ENCODE results near the gene STK17A. TPM values are rescaled to one million over a fixed set of nuclear protein-coding genes. Genes with fewer than 3 reads are reported as not detected.

The STK17A gene
- total RNA-seq, 2 donors from 2014 or later = 21.1 to 32.2 TPM

GRCh38 chr7:43647339-43647672 is 64.4 kb downstream of the STK17A start:
- no peak for DNase-seq (ENCODE audit: low spot score)
- intact Hi-C loops (cut with DNase I) = loop anchor here in 1 of 2 donors (10.0 kb wide), 2 partner anchors 63 to 227 kb away; partner anchors contain the start of gene STK17A

GRCh38 chr7:43647673-43648472 is 65.0 kb downstream of the STK17A start:
- intact Hi-C loops (cut with DNase I) = loop anchor here in 1 of 2 donors (10.0 kb wide), 2 partner anchors 63 to 227 kb away; partner anchors contain the start of gene STK17A
- peak; percentile 86 for DNase-seq (ENCODE audit: low spot score)

DNA sequence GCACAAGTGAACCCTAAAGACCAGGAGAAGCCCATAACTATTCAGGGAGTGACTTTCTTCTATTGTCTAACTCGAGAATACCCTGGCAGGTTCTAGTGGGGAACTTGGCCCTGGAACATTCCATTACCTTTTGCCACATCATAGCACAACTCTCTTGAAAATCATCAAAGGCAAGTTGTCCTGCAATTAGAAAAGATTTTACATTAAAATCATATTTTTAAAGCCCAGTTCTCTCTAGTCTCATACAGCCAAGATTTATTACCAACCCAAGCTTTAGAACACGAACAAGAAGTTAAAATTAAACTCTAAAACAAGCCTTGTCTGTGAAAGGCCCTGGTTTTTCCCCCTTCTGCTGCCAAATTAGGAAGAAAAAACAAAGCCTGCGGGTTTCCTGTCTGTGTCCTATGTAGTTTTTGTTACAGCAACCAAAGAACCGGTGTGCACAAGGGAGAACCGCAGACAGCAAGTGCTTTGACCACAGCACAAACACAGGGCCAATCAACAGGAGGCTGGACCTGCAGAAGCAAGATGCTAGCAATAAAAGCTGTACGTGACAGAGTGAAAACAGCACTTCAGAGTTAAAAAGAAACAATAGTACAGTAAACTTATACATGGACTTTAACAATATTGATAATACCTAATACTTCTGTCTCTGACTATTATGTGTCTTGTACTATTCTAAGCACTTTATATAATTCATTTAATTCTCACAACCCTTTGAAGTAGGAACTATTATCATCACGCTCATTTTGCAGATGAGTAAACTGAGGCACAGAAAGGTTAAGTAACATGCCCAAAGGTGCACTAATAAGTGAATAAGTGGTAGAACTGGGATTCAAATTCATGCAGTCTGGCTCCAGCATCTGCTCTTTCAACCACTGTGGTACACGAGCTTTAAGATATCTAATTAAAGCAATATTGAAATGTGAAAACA is 65.8 kb downstream of the STK17A start:
- intact Hi-C loops (cut with DNase I) = loop anchor here in 1 of 2 donors (10.0 kb wide), 2 partner anchors 64 to 226 kb away; partner anchors contain the start of gene STK17A
- no peak for DNase-seq (ENCODE audit: low spot score)

DNA sequence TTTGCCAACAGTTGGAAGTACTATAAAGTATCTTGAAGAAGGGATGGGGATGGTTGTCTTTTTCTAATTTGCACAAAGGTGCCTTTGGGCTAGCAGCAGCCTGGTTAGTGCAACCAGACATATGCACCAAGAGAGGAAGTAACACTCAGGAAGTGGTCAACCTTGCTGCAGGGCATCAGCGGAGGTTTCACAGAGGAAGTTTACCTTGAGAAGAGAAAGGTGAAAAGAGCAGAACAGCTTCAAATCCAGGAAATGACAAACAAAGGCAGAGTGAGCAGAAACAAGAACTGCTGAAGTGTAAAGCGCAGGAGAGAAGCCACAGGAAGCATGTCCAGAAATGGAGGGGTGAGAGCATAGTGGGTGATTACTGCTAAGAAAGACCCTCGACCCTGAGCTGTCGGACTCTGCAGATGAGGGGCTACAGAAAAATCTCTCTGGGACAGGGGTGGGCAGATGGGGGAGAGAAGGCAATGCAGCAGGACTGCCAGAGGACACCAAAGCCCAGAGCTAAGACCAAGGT is 66.9 kb downstream of the STK17A start:
- intact Hi-C loops (cut with DNase I) = loop anchor here in 1 of 2 donors (10.0 kb wide), 2 partner anchors 65 to 225 kb away; partner anchors contain the start of gene STK17A

DNA sequence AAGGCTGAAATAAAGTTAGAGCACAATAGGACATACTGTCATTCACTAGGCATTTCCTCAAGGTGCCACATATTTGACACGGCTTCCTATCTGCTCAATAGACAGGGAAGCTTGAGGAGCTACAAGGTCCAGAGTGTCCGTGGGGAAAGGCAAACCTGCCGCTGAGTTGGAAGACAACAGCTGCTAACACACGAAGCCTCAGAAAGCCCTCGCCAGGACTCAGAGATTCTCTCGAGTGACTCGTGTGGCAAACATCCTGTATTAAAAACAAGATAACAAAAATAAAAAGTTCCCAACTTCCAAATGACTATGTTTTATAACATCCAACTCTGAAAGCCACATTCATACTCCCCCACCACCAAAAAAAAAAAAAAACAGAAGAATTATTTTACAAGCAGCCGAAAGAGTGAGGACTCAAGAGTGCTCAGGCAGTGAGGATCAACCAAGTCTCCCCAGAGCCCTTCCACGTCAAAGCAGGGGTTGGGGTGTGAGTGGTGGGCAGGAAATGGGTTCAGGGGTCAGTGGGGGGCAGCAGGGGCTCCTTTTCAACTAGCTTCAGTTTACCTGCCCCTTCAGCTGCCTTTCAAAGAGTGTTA is 67.6 kb downstream of the STK17A start:
- DNase-seq (ENCODE audit: low spot score) = no peak

More for the DNA sequence above, 66.9 kb downstream of the STK17A start:
- no peak for DNase-seq (ENCODE audit: low spot score)

DNA sequence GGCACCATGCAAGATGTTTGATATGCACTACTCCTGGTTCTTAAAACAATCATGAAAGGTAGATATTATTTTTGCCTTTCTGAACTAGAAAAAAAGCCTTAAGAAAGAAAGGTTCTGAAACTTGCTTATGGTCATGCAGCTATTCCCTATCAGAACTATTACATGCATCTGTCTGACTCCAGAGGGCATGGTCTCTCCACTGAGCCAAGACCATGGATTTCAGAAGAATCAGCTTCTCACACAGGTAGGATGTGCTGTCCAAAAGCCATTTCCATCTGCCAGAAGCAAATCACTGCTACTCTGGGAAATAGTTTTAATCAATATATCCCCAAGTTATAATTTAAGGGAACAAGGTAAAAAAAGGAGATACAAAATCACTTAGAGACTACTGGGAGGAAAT is 69.5 kb downstream of the STK17A start:
- no peak for DNase-seq (ENCODE audit: low spot score)
- intact Hi-C loops (cut with DNase I) = no loop called here

More for the DNA sequence above, 67.6 kb downstream of the STK17A start:
- intact Hi-C loops (cut with DNase I) = no loop called here

DNA sequence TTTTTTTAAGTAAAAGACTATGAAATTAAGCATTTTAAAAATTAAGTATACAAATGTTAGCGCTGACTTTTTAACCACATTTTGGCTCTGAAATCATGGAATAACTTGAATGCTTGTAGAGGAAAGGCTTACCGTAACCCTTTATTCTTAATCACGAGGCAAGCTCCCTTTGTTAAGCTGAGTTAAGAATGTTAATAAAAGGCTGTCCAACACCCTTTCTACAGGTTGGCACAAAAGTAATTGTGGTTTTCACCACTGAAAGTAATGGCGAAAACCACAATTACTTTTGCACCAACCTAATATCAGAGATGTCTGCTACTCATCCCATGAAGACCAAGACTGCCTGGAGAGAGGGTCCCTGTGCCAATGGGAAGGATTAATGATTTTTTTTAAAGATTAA is 70.6 kb downstream of the STK17A start:
- DNase-seq (ENCODE audit: low spot score) = no peak
- intact Hi-C loops (cut with DNase I) = no loop called here

DNA sequence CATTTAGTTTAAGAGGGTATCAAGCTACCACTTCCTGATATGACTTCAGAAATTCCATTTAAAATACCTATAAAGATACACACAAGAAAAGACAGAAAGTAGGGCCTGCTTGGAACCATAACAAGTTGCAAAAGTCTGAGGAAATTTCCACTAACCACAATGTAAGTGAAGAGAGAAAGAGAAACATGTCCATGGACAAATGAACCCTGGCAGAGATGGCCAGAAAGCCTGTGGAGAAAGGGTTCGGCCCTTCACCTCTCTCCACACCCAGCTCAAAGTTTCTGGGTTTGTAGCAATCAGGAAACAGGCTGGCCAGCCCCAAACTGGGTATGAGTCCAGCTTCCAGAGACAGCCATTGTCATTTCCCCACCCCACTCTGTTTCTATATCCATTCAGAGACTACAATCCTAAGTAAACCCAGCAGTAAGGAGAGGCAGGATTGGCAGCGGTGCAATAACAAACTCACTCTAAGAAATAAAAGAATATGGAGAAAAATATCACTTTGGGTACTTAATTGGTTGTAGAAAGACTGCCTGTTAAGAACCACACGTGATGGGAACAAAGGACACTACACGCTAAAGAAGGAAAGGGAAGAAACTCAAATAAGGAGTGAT is 71.1 kb downstream of the STK17A start:
- intact Hi-C loops (cut with DNase I) = no loop called here
- DNase-seq (ENCODE audit: low spot score) = no peak

DNA sequence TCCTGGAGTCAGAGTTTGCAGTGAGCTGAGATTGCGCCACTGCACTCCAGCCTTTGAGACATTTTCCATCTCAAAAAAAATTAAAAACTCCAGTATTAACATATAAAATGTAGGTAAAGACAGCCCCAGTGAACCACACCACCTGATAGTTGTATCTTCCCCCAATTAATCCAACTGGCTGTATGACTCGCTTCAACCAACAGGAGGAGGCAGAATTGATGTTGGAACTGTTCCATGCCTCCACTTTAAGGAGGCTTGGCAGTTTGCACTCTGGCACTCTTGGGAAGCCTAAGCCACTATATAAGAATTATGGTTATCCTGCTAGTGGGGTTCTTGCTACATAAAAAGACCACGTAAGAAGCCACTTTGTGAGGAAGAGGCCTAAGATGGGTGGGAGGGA is 72.7 kb downstream of the STK17A start:
- no peak for DNase-seq (ENCODE audit: low spot score)
- intact Hi-C loops (cut with DNase I) = no loop called here

- DNase-seq (ENCODE audit: low spot score) = no peak
- intact Hi-C loops (cut with DNase I) = no loop called here
These were observed 74.1 kb downstream of the STK17A start for GRCh38 chr7:43656997-43657396.

GRCh38 chr7:43658718-43659548 is 76.0 kb downstream of the STK17A start:
- DNase-seq (ENCODE audit: low spot score) = no peak
- intact Hi-C loops (cut with DNase I) = no loop called here

DNA sequence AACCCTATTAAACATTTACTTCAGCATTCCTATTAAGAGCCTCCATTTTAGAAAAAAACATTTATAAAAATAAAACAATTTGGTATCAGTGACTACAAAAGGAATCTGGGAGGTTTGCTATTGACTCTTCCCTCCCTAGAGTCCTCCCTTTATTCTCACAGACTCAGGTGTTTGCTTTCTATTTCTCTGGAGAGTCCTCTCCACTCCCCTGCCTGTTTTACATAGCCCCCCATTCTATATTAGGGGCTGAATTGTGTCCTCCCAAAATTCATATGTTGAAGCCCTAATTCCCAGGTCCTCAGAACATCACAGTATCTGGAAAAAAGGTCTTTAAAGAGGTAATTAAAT is 76.6 kb downstream of the STK17A start:
- DNase-seq (ENCODE audit: low spot score) = no peak
- intact Hi-C loops (cut with DNase I) = no loop called here

DNA sequence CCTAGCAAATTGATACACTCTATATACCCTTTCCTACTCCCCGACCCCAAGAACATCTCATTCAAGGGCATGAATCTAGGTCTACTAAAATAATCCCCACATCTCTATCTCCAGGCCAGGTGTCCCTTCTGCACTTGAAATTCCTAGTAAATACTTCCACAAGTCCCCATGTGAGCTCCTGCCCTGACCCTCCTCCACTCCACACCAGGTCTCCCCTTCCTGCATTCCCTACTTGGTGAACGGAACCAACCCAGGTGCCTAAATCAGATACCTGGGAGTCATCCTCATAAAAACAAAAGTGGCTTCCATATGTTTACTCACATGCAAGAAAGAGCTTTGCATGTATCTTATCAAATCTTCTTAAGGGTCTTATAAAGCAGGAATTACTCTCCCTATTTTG is 77.2 kb downstream of the STK17A start:
- DNase-seq (ENCODE audit: low spot score) = no peak

GRCh38 chr7:43664681-43665080 is 81.8 kb downstream of the STK17A start:
- intact Hi-C loops (cut with DNase I) = no loop called here
- DNase-seq (ENCODE audit: low spot score) = no peak

More for the DNA sequence above, 77.2 kb downstream of the STK17A start:
- intact Hi-C loops (cut with DNase I) = no loop called here

- intact Hi-C loops (cut with DNase I) = no loop called here
- DNase-seq (ENCODE audit: low spot score) = no peak
These were observed 84.0 kb downstream of the STK17A start for GRCh38 chr7:43666938-43667337.

- no peak for DNase-seq (ENCODE audit: low spot score)
These were observed 85.1 kb downstream of the STK17A start for GRCh38 chr7:43668035-43668434.

GRCh38 chr7:43669286-43670081 is 86.6 kb downstream of the STK17A start:
- intact Hi-C loops (cut with DNase I) = no loop called here
- DNase-seq (ENCODE audit: low spot score) = no peak

More at GRCh38 chr7:43668035-43668434, 85.1 kb downstream of the STK17A start:
- intact Hi-C loops (cut with DNase I) = no loop called here
